K562 (cell line): ENCODE data around the gene PTPN13. TPM values are rescaled to one million over a fixed set of nuclear protein-coding genes. Genes with fewer than 3 reads are reported as not detected.
"Not testable (repeated sequence)": the region's sequence is repeated elsewhere in the genome, so short reads cannot be mapped to it uniquely, and the experiment has no call there.

ENCODE experiments used
- ATAC-seq: fragments of 200-7000 bp; cut with Tn5 transposase; 3 replicates; pipeline ENCODE4 v1.9.1; 2020; ENCODE audit warnings: moderate library complexity
- BruUV-seq: library from RNA; stranded (reverse); fragments of 400-500 nt; replicated peaks from 2 replicates; lab custom pipeline; 2021; lab: Mats Ljungman, UMichigan
- CTCF ChIA-PET: fragments of 300-600 bp; formaldehyde crosslinking; extraction: SDS; loops from one replicate; lab custom pipeline; 2021; ENCODE audit warnings: low intra/inter-chr PET ratio; lab: Yijun Ruan, JAX
- POLR2A ChIA-PET: fragments of 300-600, 350-650 bp; sonication (Branson Sonifier 250); formaldehyde crosslinking; extraction: SDS; loops from one replicate; lab custom pipeline; 2021; ENCODE audit warnings: antibody characterized with exemption, inconsistent platforms; lab: Yijun Ruan, JAX
- DNase-seq, 4 experiments: peaks; one replicate each; pipeline versions ENCODE4 v3.0.0 to v3.0.0-alpha.2; 2011 to 2018; ENCODE audit warnings: low spot score in 3 of 4, mixed read lengths in 3 of 4; ENCODE audit errors: extremely low read depth in 1 of 4
- FAIRE-seq: peaks from 2 replicates; lab custom pipeline; 2011; peaks lifted over from hg19 to GRCh38; lab: Jason Lieb, UNC
- H2AFZ ChIP-seq: 2 replicates; pipeline ENCODE4 v1.6.0; 2011; ENCODE audit warnings: low read depth, low read length, control low read depth, inconsistent platforms
- H3K27ac ChIP-seq: fragments of 200-600 bp; 3 replicates; pipeline ENCODE4 v1.8.0; 2011; ENCODE audit warnings: low read depth, mild to moderate bottlenecking, control low read depth, inconsistent platforms, low read length, moderate library complexity, mixed read lengths; ENCODE audit errors: extremely low read depth
- H3K27me3 ChIP-seq, 2 experiments: fragments of 300-600 bp in 1 of 2; 2 replicates in 1 of 2; 3 replicates in 1 of 2; pipeline versions ENCODE4 v1.6.0 to v1.8.0; 2011; ENCODE audit warnings: inconsistent platforms in 2 of 2, low read length in 2 of 2, mild to moderate bottlenecking in 1 of 2, mixed read lengths in 1 of 2, moderate library complexity in 1 of 2; ENCODE audit not compliant: control insufficient read depth in 2 of 2, insufficient read depth in 2 of 2
- H3K36me3 ChIP-seq: fragments of 300-600 bp; 3 replicates; pipeline ENCODE4 v1.8.0; 2011; ENCODE audit warnings: mild to moderate bottlenecking, low read length, inconsistent platforms; ENCODE audit not compliant: control insufficient read depth, insufficient read depth
- H3K4me1 ChIP-seq, 2 experiments: fragments of 200-600 bp in 1 of 2; replicated peaks in 1 of 2; 2 replicates in 1 of 2; 3 replicates in 1 of 2; pipeline versions ENCODE4 v1.5.1 to v1.8.0; 2011; ENCODE audit warnings: inconsistent platforms in 2 of 2, low read length in 2 of 2, mild to moderate bottlenecking in 1 of 2, mixed read lengths in 1 of 2, moderate library complexity in 1 of 2; ENCODE audit not compliant: control insufficient read depth in 2 of 2, insufficient read depth in 2 of 2
- H3K4me2 ChIP-seq: 2 replicates; pipeline ENCODE4 v1.6.1; 2011; ENCODE audit warnings: low read length, control low read depth, inconsistent platforms, mixed read lengths; ENCODE audit not compliant: insufficient read depth
- H3K4me3 ChIP-seq: fragments of 200-600 bp; sonication (generic), shearing (Covaris generic); 2 replicates; pipeline ENCODE4 v1.5.1; 2016; ENCODE audit warnings: control low read depth, inconsistent platforms
- H3K79me2 ChIP-seq: fragments of 200-600 bp; 3 replicates; pipeline ENCODE4 v1.8.0; 2011; ENCODE audit warnings: low read length, inconsistent platforms; ENCODE audit not compliant: control insufficient read depth, insufficient read depth
- H3K9ac ChIP-seq, 2 experiments: 2 replicates each; pipeline versions ENCODE4 v1.6.0 to v1.6.1; 2011; ENCODE audit warnings: low read depth in 2 of 2, low read length in 2 of 2, control low read depth in 1 of 2, inconsistent platforms in 1 of 2, mild to moderate bottlenecking in 1 of 2, mixed read lengths in 1 of 2; ENCODE audit not compliant: insufficient read depth in 1 of 2
- H3K9me1 ChIP-seq: one replicate; pipeline ENCODE4 v1.6.0; 2011; ENCODE audit warnings: inconsistent platforms, mild to moderate bottlenecking, low read length, moderate library complexity; ENCODE audit not compliant: control insufficient read depth, insufficient read depth
- H3K9me3 ChIP-seq: replicated peaks from 2 replicates; pipeline ENCODE4 v1.5.1; 2011; ENCODE audit warnings: low read depth, low read length, inconsistent platforms; ENCODE audit not compliant: control insufficient read depth, insufficient read depth
- H4K20me1 ChIP-seq: replicated peaks from 2 replicates; pipeline ENCODE4 v1.6.1; 2011; ENCODE audit warnings: low read length, inconsistent platforms, mixed read lengths; ENCODE audit not compliant: control insufficient read depth, insufficient read depth
- CEBPB ChIP-seq: fragments of 450-650 bp; IDR thresholded peaks from 2 replicates; pipeline ENCODE4 v1.6.1; 2016; ENCODE audit warnings: missing genetic modification characterization, missing compliant biosample characterization
- RBM25 ChIP-seq: fragments of 200-400 bp; formaldehyde crosslinking; IDR thresholded peaks from 2 replicates; pipeline ENCODE4 v1.6.1; 2018; ENCODE audit warnings: low read length, low read depth, moderate library complexity; ENCODE audit not compliant: severe bottlenecking
- THRA ChIP-seq: fragments of 450-650 bp; IDR thresholded peaks from 2 replicates; pipeline ENCODE4 v1.6.1; 2017; ENCODE audit warnings: mild to moderate bottlenecking, moderate library complexity
- ZNF146 ChIP-seq: IDR thresholded peaks from one replicate; pipeline ENCODE4 v1.6.1; 2018; ENCODE audit warnings: missing compliant biosample characterization; ENCODE audit not compliant: unreplicated experiment
- ZNF518B ChIP-seq: fragments of 250-450 bp; sonication (Bioruptor Pico); IDR thresholded peaks from 2 replicates; pipeline ENCODE4 v1.5.0; 2021; ENCODE audit warnings: mild to moderate bottlenecking, moderate library complexity
- WGBS: fragments of 100-300 bp; shearing (Covaris generic); methylation state at CpG from one replicate; pipeline ENCODE4 v1.1.6; 2016; ENCODE audit warnings: low coverage, mixed read lengths; ENCODE audit not compliant: insufficient coverage; ENCODE audit errors: missing lambda C conversion rate; 5-methylcytosine and 5-hydroxymethylcytosine counted together
- in situ Hi-C: fragments of 300-500 bp; cut with MboI; formaldehyde crosslinking; loops from 4 replicates; pipeline ENCODE4 v1.15.0; 2018; ENCODE audit warnings: inconsistent platforms, mixed read lengths
- intact Hi-C: fragments of 100-400 bp; cut with micrococcal nuclease; formaldehyde crosslinking; loops from 2 replicates; pipeline ENCODE4 v1.14.2; 2022
- polyA plus RNA-seq, 8 experiments: library from polyadenylated mRNA; depleted of rRNA in 4 of 8; stranded (reverse) in 5 of 8; unstranded in 3 of 8; fragments of >200 nt; fragmentation: Nextera tagmentation in 2 of 8; fragmentation: Illumina TruSeq in 1 of 8; extraction: Ambion mirVana in 2 of 8; extraction: Trizol in 1 of 8; gene quantifications; 2 replicates each; pipeline versions ENCODE4 v1.2.1 to v1.2.3, GENCODE V29; 2011 to 2014; ENCODE audit warnings: inconsistent platforms in 1 of 8, missing spikeins in 1 of 8
- total RNA-seq, 7 experiments: library from RNA; depleted of rRNA in 6 of 7; stranded (reverse); fragments of >200 nt in 6 of 7; fragmentation: Illumina TruSeq in 2 of 7; extraction: Trizol in 2 of 7; gene quantifications; 2 replicates each; pipeline versions ENCODE4 v1.2.1 to v1.2.3, GENCODE V29; 2011 to 2021; ENCODE audit warnings: low replicate concordance in 1 of 7

PTPN13 gene
- total and polyA plus RNA-seq, 9 of the 15 experiments (the other 6 are each of a cell fraction or from before 2014, with no cell fraction given), result 0.33 TPM; not detected in 8

- TF ChIP-seq ZNF518B (CRISPR knock-in tag) (no peak), THRA (no peak), CEBPB (tag) (no peak)
These were observed 124.0 kb downstream of the PTPN13 start (continued) for GRCh38 chr4:86718152-86718551.

GRCh38 chr4:86719149-86719548 lies 125.0 kb downstream of the PTPN13 start:
- H3K9ac ChIP-seq, H3K4me3 ChIP-seq, BruUV-seq, CTCF ChIA-PET, H3K36me3 ChIP-seq, H3K9me3 ChIP-seq, FAIRE-seq, ATAC-seq, H3K4me1 ChIP-seq, DNase-seq, H3K27me3 ChIP-seq, intact Hi-C loops, H2AFZ ChIP-seq, in situ Hi-C loops, H3K79me2 ChIP-seq, H3K9me1 ChIP-seq, H3K4me2 ChIP-seq, H4K20me1 ChIP-seq, H3K27ac ChIP-seq: not testable (repeated sequence)
- POLR2A ChIA-PET, result interaction anchor here (0.6 kb wide), 1 partner anchor 858 kb away, joined by 3 read pairs; no protein-coding TSS in a partner anchor
- WGBS, result 0% methylated on average over 3 of the region's 3 CpGs
- peak; percentile 30 for TF ChIP-seq RBM25
- TF ChIP-seq ZNF146, result peak; percentile 71
